Endothelial cell of hepatic sinusoid (primary cell): Measurements from ENCODE around the gene MTX1.
"Not testable (repeated sequence)": the region's sequence is repeated elsewhere in the genome, so short reads cannot be mapped to it uniquely, and the experiment has no call there.

Experiments
- in situ Hi-C: cut with HindIII; loops from 2 replicates; pipeline ENCODE4 v1.10.0; 2017; ENCODE audit warnings: low sequenced_read_pairs

Gene MTX1

GRCh38 chr1:155232001-155232978 is 23.8 kb downstream of the MTX1 start:
- in situ Hi-C loops, result not testable (repeated sequence)

GRCh38 chr1:155233502-155233901 is 25.0 kb downstream of the MTX1 start:
- in situ Hi-C loops, result not testable (repeated sequence)

GRCh38 chr1:155235375-155235774 is 26.9 kb downstream of the MTX1 start:
- in situ Hi-C loops, result not testable (repeated sequence)

- in situ Hi-C loops, result no loop called here
These were observed 28.0 kb downstream of the MTX1 start for GRCh38 chr1:155236451-155236850.

- in situ Hi-C loops, result no loop called here
These were observed 32.7 kb downstream of the MTX1 start for GRCh38 chr1:155241069-155241679.

GRCh38 chr1:155241841-155242264 is 33.4 kb downstream of the MTX1 start:
- in situ Hi-C loops, result no loop called here

- in situ Hi-C loops, result no loop called here
These were observed 34.4 kb downstream of the MTX1 start for GRCh38 chr1:155242805-155243358.

- in situ Hi-C loops, result no loop called here
These were observed 36.1 kb downstream of the MTX1 start for GRCh38 chr1:155244368-155245162.

- in situ Hi-C loops, result no loop called here
These were observed 36.6 kb downstream of the MTX1 start for GRCh38 chr1:155245163-155245524.

GRCh38 chr1:155246796-155247195 is 38.3 kb downstream of the MTX1 start:
- in situ Hi-C loops, result not testable (repeated sequence)

- in situ Hi-C loops, result no loop called here
These were observed 39.4 kb downstream of the MTX1 start for GRCh38 chr1:155247667-155248553.

- in situ Hi-C loops, result no loop called here
These were observed 41.7 kb downstream of the MTX1 start for GRCh38 chr1:155250246-155250632.

GRCh38 chr1:155250633-155251449 is 42.3 kb downstream of the MTX1 start:
- in situ Hi-C loops, result no loop called here

- in situ Hi-C loops, result no loop called here
These were observed 43.1 kb downstream of the MTX1 start for GRCh38 chr1:155251566-155251965.

- in situ Hi-C loops, result no loop called here
These were observed 44.7 kb downstream of the MTX1 start for GRCh38 chr1:155253208-155253607.

GRCh38 chr1:155253797-155254196 is 45.3 kb downstream of the MTX1 start:
- in situ Hi-C loops, result no loop called here

- in situ Hi-C loops, result no loop called here
These were observed 45.8 kb downstream of the MTX1 start for GRCh38 chr1:155254228-155254713.

- in situ Hi-C loops, result no loop called here
These were observed 46.3 kb downstream of the MTX1 start for GRCh38 chr1:155254714-155255242.
